HG03280 (cell line): ENCODE results near the gene CFAP299.

Source experiments
- ATAC-seq: cut with Tn5 transposase; IDR thresholded peaks from one replicate; pipeline ENCODE4 v1.9.1; 2021; ENCODE audit warnings: mild to moderate bottlenecking, moderate library complexity; ENCODE audit not compliant: unreplicated experiment

The CFAP299 gene

DNA sequence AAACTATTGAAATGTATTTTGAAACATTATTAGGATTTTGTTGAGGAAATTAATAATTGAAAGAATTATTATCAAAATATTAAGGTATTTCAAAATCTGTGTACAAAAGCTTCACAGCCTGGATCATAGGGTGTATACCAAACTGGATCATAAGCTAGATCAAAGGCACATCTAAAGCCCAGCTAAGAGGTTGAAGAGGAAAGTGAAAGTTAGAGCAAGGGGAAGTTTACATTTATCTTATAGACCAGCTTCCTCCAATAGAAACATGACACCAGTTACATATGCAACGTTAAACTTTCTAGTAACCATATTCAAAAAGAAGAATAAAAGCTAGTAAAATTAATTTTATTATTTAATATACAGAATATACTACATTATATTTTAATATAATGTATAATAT is 467.8 kb downstream of the CFAP299 start:
- no peak for ATAC-seq

DNA sequence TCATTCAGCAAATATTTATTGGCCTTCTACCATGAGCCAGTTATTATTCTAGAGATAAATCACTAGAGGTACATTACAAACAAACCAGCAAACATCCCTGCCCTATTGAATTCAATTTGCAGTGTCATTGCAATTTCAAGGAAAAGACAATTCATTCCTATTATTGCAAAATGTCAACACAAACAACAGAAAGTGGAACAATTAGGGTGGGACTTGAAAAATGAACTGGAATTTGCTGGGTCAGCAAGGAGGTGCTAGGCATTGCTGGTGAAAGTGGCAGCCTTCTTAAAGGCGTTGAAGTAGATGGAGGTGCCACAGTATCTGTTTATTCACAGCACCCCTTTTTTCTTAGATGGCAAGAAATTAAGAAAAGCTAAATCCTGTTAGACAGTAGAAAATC is 470.9 kb downstream of the CFAP299 start:
- ATAC-seq = no peak

DNA sequence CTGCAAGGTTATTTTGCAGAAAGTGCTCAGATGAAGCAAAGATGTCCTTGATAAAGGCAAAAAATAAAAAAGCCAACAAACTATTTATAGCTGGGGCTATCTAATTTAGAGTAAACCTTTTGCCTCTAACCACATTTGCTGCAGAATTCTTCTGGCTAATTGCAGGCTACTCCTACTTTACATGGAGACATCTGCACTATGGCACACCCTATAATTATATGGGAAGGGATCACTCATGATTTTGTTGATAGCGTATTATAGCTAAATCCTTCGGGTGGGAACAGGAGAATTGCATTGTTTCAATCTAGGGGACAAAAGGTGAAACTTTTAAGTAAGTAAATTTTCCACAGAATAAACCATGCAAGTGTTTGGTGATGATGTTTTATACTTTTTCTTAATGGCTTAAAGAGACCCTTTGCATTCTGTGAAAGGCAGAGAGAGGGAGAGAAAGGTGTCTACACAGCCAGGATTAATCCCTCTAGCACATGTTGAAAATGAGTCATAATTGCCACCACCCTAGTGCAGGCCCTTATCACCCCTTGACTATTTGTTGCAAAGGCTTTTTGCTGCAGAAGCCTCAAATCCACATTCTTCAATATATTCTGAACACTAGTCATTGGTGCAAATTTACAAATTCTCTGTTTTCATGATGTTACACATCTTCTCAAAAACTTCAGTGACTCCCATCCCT is 473.7 kb downstream of the CFAP299 start:
- no peak for ATAC-seq

DNA sequence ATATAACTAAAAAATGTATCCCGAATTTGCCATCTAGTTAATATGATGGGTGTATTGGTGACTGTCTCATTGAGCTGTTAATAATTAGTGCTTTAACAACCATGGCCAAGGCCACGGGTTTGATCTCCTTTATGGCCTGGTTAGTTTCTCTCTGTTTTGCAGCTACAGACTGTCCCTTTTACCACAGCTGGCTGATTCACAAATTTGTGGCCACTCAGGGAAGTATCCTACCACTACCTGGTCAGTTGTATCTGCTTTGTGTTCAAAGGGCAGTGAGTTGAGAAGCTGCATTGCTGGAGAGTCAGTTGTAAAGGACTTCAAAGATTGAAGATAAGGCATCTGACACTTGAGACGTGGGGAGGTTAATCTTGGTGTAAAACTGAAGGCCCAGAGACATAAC is 475.9 kb downstream of the CFAP299 start:
- no peak for ATAC-seq

DNA sequence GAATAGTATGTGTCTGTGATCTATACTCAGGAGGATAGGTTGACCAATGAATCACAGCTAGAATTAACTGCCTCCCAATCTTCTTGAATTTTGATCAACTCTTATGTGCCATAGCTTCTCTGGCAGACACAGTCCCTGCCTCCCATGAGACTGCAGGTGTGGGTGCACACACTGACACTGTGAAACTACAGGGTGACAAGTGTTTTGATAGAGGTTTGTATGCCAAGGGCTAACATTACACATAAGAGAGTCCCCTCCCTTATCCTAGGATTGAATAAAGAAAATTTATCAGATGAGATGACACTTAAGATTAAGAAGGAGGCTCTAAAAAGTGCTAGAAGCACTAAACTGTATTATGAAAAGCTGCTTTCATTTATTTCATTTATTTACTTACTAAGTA is 476.6 kb downstream of the CFAP299 start:
- ATAC-seq = no peak

DNA sequence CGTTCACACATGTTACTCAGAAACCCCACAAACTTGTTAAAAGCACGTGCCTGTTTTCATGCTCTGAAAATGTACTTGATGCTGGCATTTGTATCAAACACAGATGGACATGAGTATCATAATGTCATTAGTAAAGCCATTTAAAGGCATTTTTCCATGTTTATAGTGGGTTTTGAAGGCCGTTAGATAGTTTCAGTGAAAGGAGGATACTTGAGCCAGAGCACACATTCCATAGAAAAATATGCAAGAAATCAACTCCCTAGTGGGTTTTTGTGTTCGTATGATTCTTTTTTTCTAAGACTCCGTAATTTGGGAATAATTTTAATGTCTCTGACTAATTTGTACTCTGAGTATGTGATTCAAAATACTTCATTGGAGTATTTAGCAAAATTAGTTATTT is 478.7 kb downstream of the CFAP299 start:
- ATAC-seq = no peak

DNA sequence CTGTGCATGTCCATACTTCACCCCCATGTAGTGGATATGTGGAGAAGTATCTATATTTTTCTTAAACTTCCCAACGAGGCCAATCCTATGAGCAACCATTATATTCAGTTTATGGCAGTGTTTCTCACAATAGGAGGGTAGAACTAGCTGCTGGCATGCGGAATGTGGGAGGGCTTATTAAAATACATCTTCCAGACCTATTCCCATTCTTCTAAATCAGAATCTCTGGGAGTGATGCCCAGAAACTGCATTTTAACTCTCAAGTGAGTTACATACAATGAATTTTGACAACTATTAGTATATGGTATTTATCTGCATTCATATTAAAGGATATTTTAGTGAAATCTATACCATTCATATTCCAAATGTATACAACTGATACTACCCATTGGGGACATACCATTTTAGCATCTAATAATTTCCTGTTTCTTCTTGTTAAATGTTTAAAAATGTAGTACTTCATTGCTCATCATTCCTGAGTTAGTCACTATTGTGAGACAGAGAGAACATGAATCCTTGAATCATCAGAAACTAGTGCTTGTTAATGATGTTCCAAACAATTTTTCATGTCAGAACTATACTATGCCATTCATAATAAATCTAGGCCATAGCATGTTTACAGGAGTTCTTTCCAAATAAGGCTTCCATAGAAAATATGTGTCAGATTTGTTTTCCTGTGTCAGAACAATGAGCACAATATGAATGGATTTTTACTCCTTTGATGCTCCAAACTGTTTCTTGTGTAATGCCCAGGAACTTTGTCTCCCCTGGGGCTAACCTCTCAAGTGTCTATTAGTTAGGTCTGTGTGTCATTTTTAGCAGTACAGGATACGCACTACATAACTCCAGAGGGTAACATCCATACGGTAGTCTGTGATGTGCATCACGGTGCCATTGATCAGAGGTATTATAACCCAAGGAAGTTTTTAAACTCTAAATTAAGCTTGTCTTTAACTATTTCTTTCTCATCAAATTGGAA is 496.1 kb downstream of the CFAP299 start:
- no peak for ATAC-seq

DNA sequence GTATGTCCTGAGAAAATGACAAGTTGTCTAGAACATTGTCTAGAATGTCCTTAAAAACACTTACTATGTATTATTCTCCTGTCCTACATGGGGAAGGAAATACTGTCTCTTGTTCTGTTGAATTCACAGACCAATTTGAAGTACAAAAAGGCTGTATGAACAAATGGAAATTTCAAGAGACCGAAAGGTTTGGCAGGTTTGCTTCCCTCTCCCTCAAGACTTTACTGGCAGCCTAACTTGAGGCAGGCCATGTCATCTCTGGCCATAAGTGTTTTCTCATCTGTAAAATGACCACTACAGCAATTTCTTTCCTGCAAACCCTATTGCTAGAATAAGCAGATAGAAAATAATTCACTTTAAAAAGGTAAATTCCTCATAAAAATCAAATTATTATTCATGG is 503.8 kb downstream of the CFAP299 start:
- ATAC-seq = no peak

DNA sequence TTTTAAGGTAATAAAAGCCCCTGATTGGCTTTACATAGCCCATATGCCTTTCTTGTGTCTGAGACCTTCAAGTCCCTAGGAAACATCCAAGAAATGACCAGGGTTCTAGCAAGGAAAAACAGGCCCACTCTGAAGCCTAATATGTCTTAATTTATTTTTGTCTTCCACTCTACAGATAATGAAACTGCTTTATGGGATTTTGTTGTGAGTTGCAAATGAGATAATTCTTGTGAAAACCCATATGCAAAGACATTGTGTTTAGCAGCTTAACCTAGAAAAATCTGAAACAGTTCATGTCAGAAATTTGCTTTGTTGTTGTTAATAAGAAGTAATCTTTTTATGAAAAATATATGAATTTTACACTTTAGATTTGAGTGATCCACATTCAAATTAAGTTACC is 504.3 kb downstream of the CFAP299 start:
- ATAC-seq = no peak

DNA sequence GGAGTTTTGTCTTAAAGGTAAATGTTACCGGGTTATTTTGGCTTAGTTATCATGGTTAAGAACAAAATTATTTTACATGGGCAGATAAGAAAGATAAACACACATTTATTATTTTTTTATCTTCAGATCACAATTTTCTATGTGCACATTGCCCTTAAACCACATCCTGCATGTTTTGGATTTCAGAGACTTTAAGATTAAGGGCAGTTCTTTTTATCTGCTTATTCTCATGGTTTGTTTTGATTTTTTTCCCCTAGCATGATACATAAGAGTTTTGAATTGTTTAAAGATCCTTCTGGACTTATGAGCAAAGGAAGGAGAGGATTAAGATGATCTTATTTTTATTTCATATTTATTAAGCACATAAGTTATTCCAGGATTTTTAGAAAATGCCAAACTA is 504.9 kb downstream of the CFAP299 start:
- ATAC-seq = no peak

DNA sequence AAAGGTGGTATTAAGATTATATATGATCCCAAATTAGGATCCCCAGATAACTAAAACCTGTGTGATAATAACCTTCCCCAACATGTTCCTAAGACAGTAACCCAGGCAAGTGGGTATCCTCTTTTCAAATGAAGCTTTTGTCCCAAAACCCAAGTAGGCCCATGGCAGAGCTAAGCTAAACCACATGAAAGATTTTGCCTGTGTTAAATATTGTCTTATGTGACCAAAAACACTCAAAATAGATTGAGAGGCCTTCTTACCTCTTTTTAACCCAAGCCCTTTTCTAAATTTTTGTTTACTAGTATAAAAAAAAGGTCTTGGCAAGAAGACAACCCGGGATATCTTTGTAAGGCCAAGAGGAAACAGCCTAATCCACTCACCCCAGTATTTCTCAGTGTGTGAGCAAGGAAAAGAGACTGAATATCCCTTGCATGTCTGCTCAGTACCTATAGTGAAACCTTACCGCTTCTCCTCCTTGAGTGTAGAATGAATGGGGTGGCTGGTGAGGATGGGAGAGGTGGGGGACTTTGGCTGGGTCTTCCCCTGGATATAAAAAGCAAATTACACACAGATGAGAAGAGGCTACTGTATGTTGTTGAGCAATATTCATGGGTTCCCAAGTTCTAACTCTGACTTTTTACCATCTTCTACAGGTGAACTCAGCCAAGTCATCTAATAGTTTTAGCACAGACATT is 506.2 kb downstream of the CFAP299 start:
- ATAC-seq = no peak

DNA sequence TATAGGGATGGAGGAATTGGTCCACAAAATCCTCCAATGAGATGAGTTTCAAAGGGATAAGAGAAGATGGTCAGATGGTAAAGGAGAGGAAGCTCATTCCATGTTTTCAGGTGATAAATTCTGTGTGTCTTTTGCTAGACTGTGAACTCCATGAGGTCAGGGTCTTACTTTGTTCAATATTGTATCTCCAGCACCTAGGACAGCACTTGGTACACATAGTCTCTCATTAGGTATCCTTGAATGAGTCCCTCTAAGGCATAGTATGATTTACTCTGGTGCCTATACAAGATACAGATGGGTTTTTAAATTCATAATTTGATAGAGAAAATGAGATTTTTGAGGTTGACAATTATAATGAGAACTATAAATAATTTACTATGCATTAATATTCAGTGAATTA is 510.7 kb downstream of the CFAP299 start:
- ATAC-seq = no peak

DNA sequence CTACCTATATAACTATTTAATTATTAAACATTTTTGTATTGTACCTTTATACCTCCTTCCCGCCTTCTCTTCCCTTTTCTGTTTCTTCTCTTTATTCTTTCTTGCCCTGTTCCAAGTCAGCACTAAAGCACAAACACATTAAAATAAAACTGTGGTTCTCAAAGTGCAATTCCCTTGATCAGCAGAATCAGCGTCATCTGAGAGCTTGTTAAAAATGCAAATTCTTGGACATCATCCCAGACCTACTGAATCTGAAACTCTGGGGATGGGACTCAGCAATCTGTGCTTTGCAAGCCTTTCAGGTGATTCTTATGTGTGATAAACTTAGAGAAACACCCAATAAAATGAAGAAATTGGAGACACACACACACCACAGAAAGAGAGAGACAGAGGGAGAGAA is 516.5 kb downstream of the CFAP299 start:
- ATAC-seq = no peak

DNA sequence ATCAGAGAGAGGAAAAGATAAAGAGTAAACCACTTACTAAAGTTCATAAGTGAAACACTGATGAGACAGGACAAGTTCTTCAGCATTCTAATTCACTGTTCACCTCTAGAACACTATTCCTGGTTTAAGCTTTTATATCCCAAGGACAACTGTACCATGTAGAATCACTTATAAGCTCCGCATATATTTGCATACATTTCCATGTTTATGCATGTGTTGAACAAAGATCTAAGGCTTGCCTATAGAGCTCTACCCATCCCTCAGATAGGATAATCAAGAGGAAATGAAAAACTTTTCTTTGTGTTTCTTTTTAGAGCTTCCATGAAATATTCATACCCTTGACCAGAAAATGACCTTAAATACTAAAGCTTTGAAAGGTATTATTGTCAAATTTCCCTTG is 538.0 kb downstream of the CFAP299 start:
- no peak for ATAC-seq

DNA sequence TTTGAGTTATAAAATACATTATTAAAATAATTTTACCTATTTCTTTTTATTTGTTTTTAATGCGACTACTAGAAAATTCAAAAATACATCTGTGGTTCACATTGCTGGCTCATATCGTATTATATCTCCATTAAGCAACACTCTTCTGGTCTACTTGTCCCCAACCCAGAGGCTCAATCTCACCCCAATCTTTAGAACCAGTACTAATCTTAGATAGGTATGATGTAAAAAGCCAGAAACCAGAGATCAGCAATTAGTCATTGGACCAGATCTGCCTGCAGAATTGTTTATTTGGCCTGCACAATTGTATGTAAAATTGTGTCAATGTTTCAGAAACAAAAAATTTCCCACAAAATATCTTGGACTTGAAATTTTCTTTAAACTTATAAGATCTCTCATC is 539.4 kb downstream of the CFAP299 start:
- ATAC-seq = no peak

DNA sequence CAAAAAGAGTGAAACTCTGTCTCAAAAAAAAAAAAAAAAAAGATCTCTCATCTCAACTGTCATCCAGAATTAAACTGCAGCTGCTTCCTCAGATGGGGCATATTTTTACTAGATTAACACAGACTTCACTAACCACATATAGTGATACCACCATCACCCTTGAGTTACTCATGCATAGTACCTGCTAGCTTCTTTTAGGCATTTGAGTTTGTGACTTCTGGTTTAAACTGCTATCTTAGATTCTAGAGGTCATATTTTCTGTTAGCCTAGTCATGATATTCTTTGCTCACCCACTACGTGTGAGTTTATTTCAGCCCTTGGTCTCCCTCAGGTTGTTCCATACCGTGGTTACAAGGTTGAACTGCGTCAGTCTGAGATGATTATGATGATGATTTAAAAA is 540.1 kb downstream of the CFAP299 start:
- peak; percentile 80 for ATAC-seq

DNA sequence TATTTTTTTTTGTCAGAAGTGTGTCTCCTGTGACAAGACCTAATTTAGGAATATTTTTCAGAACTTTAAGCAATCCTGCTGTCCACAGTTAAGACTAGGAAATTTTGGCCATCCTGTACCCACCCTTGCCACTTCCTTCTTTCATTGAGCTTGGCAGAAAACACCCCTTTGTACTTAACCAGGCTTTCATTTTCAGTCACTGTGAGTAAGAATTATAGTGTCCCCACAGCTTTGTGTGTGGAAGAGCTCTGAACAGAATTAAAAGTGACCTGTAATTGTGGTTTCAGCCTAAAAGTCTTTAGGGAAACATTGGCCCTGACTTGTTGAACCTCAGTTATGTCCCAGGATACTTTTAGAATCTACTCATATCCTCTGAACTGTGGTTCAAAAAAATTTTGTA is 541.3 kb downstream of the CFAP299 start:
- ATAC-seq = peak; percentile 68

DNA sequence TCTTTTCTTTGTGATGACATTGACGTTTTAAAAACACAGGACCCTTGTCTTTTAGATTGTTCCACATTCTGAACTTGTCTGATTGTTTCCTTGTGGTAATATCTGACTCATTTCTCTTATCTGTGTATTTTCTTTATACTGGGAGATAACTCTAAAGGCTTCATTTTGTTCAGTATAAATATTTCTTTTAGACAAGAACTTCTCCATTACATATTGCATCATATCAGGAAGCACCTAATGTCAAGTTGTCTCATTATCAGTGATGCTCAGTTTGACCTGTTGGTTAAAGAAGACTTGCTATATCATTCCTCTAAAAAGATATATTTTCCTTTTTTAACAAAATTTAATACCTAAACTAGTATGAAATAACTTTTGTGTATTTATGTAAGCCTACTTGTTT is 542.7 kb downstream of the CFAP299 start:
- ATAC-seq = no peak

DNA sequence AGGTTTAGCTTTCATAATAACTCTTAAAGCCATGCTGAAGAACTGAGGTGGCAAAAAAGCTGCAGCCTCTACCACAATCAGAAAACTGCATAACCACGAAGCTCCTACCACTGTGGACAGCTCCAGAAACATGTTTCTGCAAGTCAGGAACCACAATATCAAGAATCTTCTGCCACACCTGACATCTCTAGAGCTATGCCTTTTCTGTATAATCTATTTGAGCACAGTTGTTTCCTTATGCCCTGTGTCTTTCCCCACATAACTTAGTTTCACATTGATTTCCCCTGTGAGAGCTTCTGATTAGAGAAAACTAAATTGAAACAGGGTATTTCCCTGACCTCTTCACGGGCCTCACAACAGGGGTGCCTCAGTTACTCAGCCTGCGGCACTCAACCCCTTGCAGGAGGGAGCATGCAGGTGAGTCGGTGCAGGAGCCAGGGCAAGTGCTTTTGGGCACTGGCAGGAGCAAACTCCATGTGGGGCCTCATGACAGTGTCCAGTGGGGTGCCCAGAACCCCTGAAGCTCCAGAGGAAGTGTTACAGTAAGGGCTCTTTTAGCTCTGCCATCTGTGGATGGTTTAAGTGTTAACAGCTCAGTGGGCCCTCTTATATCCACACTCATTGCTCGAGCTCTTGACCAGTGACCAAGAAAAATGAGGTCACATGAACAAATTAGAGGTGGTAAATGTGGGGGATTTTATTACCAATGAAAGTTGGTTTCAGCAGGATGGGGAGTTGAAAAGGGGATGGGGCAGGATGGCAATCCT is 562.2 kb downstream of the CFAP299 start:
- peak; percentile 70 for ATAC-seq

DNA sequence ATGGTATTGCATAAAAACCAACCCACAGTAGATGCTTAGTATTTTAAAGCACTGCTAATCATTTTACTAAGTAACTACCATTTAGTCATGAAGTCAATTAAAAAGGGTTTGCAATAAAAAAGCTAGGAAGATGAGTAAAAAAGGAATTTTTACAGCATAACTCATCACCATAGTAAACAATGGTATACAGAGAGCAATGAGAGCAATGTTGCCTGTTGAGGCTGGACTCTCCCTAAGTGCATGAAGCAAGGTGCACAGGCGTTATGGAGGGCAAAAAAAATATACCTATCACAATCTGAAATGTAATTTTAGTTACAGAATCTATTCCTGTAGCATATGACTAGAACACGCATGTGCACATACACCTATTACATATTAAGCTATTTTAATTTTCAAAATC is 565.4 kb downstream of the CFAP299 start:
- no peak for ATAC-seq

DNA sequence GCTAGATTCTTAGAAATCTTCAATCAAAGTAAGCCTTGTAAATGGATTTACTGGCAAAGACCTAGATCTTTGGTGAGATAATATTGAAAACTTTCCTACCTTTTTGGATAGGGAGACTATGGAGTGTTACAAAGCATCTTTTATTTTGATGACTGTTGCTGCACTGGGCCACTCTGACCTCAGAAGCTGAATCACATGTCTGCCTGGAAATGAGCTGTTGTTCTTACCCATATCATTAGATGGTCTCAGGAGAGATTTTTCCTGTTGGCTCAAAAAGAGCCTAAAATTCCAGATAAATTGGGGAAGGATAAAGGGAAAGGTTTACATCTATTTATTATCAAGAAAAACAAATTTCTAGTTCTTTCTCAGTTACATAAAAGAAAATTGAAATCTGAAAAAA is 567.5 kb downstream of the CFAP299 start:
- ATAC-seq = no peak
